Thymus (tissue), 11 donors: ENCODE results near the gene MYOC. TPM values are rescaled to one million over a fixed set of nuclear protein-coding genes. Genes with fewer than 3 reads are reported as not detected.
"Not testable (repeated sequence)": the region's sequence is repeated elsewhere in the genome, so short reads cannot be mapped to it uniquely, and the experiment has no call there.

Experiments
- DNase-seq, 9 donors: peaks; one replicate each; pipeline ENCODE4 v3.0.0-alpha.2; 2013; ENCODE audit warnings: low spot score in 9 of 9, low read depth in 6 of 9, missing footprints in 1 of 9
- H3K27ac ChIP-seq, 2 donors: one replicate each; pipeline ENCODE4 v1.5.1; 2013; ENCODE audit warnings: control low read depth in 1 of 2, low read depth in 1 of 2, low read length in 1 of 2, mild to moderate bottlenecking in 1 of 2, moderate library complexity in 1 of 2
- H3K27me3 ChIP-seq, 2 donors: one replicate each; pipeline ENCODE4 v1.5.1; 2013; ENCODE audit warnings: low read length in 1 of 2; ENCODE audit not compliant: control insufficient read depth in 2 of 2, insufficient read depth in 1 of 2
- H3K36me3 ChIP-seq, 2 donors: one replicate each; pipeline ENCODE4 v1.5.1; 2013; ENCODE audit warnings: low read length in 1 of 2, mild to moderate bottlenecking in 1 of 2, moderate library complexity in 1 of 2; ENCODE audit not compliant: control insufficient read depth in 2 of 2, insufficient read depth in 2 of 2
- H3K4me1 ChIP-seq, 2 donors: one replicate each; pipeline ENCODE4 v1.5.1; 2013; ENCODE audit warnings: low read length in 2 of 2; ENCODE audit not compliant: control insufficient read depth in 2 of 2, insufficient read depth in 2 of 2
- H3K4me3 ChIP-seq, 2 donors: one replicate each; pipeline ENCODE4 v1.5.1; 2013; ENCODE audit warnings: low read length in 2 of 2, control low read depth in 1 of 2, mild to moderate bottlenecking in 1 of 2
- H3K9me3 ChIP-seq, 2 donors: one replicate each; pipeline ENCODE4 v1.5.1; 2013; ENCODE audit warnings: low read length in 1 of 2, mild to moderate bottlenecking in 1 of 2; ENCODE audit not compliant: control insufficient read depth in 2 of 2, insufficient read depth in 1 of 2
- WGBS: extraction: QIAGEN DNeasy Blood & Tissue Kit; methylation state at CpG from one replicate; pipeline ENCODE4 v1.1.7; 2013; 5-methylcytosine and 5-hydroxymethylcytosine counted together
- polyA plus RNA-seq: library from polyadenylated mRNA; stranded (reverse); fragments of 200-250 nt; gene quantifications from one replicate; pipeline ENCODE4 v1.2.3, GENCODE V29; 2013
- total RNA-seq: library from RNA; stranded (reverse); fragments of 120-200 nt; gene quantifications from one replicate; pipeline ENCODE4 v1.2.4, GENCODE V29; 2013
- donor health status: healthy.

The MYOC gene
- total and polyA plus RNA-seq, 2 donors, result 0.28 to 1.5 TPM

- not testable (repeated sequence) for H3K27ac ChIP-seq, H3K4me3 ChIP-seq, H3K36me3 ChIP-seq, DNase-seq, H3K27me3 ChIP-seq, H3K9me3 ChIP-seq, H3K4me1 ChIP-seq
- WGBS, result 96% methylated on average over 2 of the region's 2 CpGs
Observed at GRCh38 chr1:171600310-171600709, 52.2 kb downstream of the MYOC start.

- WGBS, result 88% methylated on average over 1 of the region's 1 CpG
- no peak for DNase-seq
Observed at GRCh38 chr1:171597203-171597602, 55.3 kb downstream of the MYOC start.

GRCh38 chr1:171596705-171597104, 55.8 kb downstream of the MYOC start:
- peaks cover 3 to 15% of the 10 kb centered on the region in 2 donors for H3K36me3 ChIP-seq
- no peaks in the 10 kb centered on the region for H3K4me1 ChIP-seq
- H3K27ac ChIP-seq, result no peak overlapping the region
- over 99% methylated on average over 2 of the region's 2 CpGs for WGBS
- H3K9me3 ChIP-seq, result no peaks in the 10 kb centered on the region
- no peak for DNase-seq
- H3K27me3 ChIP-seq, result no peaks in the 10 kb centered on the region
- H3K4me3 ChIP-seq, result no peak overlapping the region

More at GRCh38 chr1:171597203-171597602, 55.3 kb downstream of the MYOC start:
- Histone ChIP-seq H3K4me3 (no peak overlapping the region), H3K36me3 (peaks cover 0 to 10% of the 10 kb centered on the region in 2 donors), H3K9me3 (no peaks in the 10 kb centered on the region), H3K27me3 (no peaks in the 10 kb centered on the region), H3K4me1 (no peaks in the 10 kb centered on the region), H3K27ac (no peak overlapping the region)

- no peak overlapping the region for H3K4me3 ChIP-seq
- H3K9me3 ChIP-seq, result no peaks in the 10 kb centered on the region
- H3K4me1 ChIP-seq, result no peaks in the 10 kb centered on the region
- no peak for DNase-seq
- no peak overlapping the region for H3K27ac ChIP-seq
- WGBS, result 100% methylated on average over 1 of the region's 1 CpG
- peaks cover 8 to 21% of the 10 kb centered on the region in 2 donors for H3K36me3 ChIP-seq
- no peaks in the 10 kb centered on the region for H3K27me3 ChIP-seq
Observed at GRCh38 chr1:171596119-171596518, 56.4 kb downstream of the MYOC start.

- Histone ChIP-seq H3K27me3 (no peaks in the 10 kb centered on the region), H3K4me3 (no peak overlapping the region), H3K4me1 (no peaks in the 10 kb centered on the region), H3K27ac (no peak overlapping the region), H3K9me3 (no peaks in the 10 kb centered on the region), H3K36me3 (peaks cover 8 to 29% of the 10 kb centered on the region in 2 donors)
- WGBS, result 98% methylated on average over 1 of the region's 1 CpG
- no peak for DNase-seq
Observed at GRCh38 chr1:171595324-171595723, 57.2 kb downstream of the MYOC start.

- Histone ChIP-seq H3K27ac (no peak overlapping the region), H3K27me3 (no peaks in the 10 kb centered on the region), H3K36me3 (peaks cover 33 to 71% of the 10 kb centered on the region in 2 donors), H3K9me3 (no peaks in the 10 kb centered on the region), H3K4me3 (no peak overlapping the region), H3K4me1 (no peaks in the 10 kb centered on the region)
- no peak for DNase-seq
- WGBS, result 99% methylated on average over 1 of the region's 1 CpG
Observed at GRCh38 chr1:171590022-171590421, 62.5 kb downstream of the MYOC start.

GRCh38 chr1:171588230-171588629, 64.3 kb downstream of the MYOC start:
- Histone ChIP-seq H3K4me1 (no peaks in the 10 kb centered on the region), H3K27ac (no peak overlapping the region), H3K9me3 (no peaks in the 10 kb centered on the region), H3K27me3 (no peaks in the 10 kb centered on the region), H3K4me3 (no peak overlapping the region), H3K36me3 (peaks cover 45 to 85% of the 10 kb centered on the region in 2 donors)
- no peak for DNase-seq
- 97% methylated on average over 2 of the region's 2 CpGs for WGBS

- Histone ChIP-seq H3K4me1 (peaks cover 0 to 2% of the 10 kb centered on the region in 2 donors), H3K27ac (no peak overlapping the region), H3K36me3 (peaks cover 43 to 83% of the 10 kb centered on the region in 2 donors), H3K27me3 (no peaks in the 10 kb centered on the region), H3K4me3 (no peak overlapping the region), H3K9me3 (no peaks in the 10 kb centered on the region)
- WGBS, result 95% methylated on average over 9 of the region's 9 CpGs
- DNase-seq, result no peak
Observed at GRCh38 chr1:171585715-171586114, 66.8 kb downstream of the MYOC start.
